Transverse colon (tissue), 4 donors: ENCODE measurements around the gene HDAC7. TPM values are rescaled to one million over a fixed set of nuclear protein-coding genes. Genes with fewer than 3 reads are reported as not detected.

ENCODE experiments used
- DNase-seq: peaks from one replicate; pipeline ENCODE4 v3.0.0-alpha.2; 2019
- H3K27ac ChIP-seq, 4 donors: fragments of 200-600 bp; sonication (generic); 2 replicates each; pipeline ENCODE4 v1.5.1; 2016 to 2018; ENCODE audit warnings: inconsistent platforms in 4 of 4
- H3K27me3 ChIP-seq: fragments of 200-600 bp; sonication (generic); 2 replicates; pipeline ENCODE4 v1.5.1; 2017; ENCODE audit warnings: inconsistent platforms
- H3K36me3 ChIP-seq, 4 donors: fragments of 200-600 bp; sonication (generic); 2 replicates each; pipeline ENCODE4 v1.5.1; 2017 to 2019; ENCODE audit warnings: inconsistent platforms in 4 of 4
- H3K4me1 ChIP-seq, 4 donors: fragments of 200-600 bp; sonication (generic); 2 replicates each; pipeline ENCODE4 v1.5.1; 2017 to 2020; ENCODE audit warnings: inconsistent platforms in 4 of 4
- H3K4me3 ChIP-seq, 4 donors: fragments of 200-600 bp; sonication (generic); 1 replicate in 1 of 4; 2 replicates in 3 of 4; pipeline versions ENCODE4 v1.5.1 to v1.6.1; 2017 to 2019; ENCODE audit warnings: inconsistent platforms in 4 of 4
- H3K9me3 ChIP-seq, 2 donors: fragments of 200-600 bp; sonication (generic); 2 replicates each; pipeline ENCODE4 v1.5.1; 2017 to 2019; ENCODE audit warnings: inconsistent platforms in 2 of 2
- CTCF ChIP-seq, 5 experiments: fragments of 200-600 bp in 3 of 5; fragments of 450-650 bp in 2 of 5; sonication (generic) in 3 of 5; IDR thresholded peaks; 1 replicate in 2 of 5; 2 replicates in 3 of 5; pipeline ENCODE4 v1.5.1; 2016 to 2017; ENCODE audit warnings: antibody characterized with exemption in 5 of 5, inconsistent platforms in 3 of 5, mild to moderate bottlenecking in 2 of 5, moderate library complexity in 1 of 5
- EP300 ChIP-seq: sonication (generic); formaldehyde crosslinking; IDR thresholded peaks from one replicate; pipeline ENCODE4 v1.6.1; 2017; ENCODE audit warnings: antibody characterized with exemption, low read depth
- POLR2A ChIP-seq: fragments of 450-650 bp; IDR thresholded peaks from one replicate; pipeline ENCODE4 v1.6.1; 2016; ENCODE audit warnings: antibody characterized with exemption, mild to moderate bottlenecking, moderate library complexity
- POLR2AphosphoS5 ChIP-seq, 3 donors: sonication (generic); formaldehyde crosslinking; IDR thresholded peaks; one replicate each; pipeline ENCODE4 v1.6.1; 2016; ENCODE audit warnings: antibody characterized with exemption in 3 of 3
- WGBS, 2 donors: methylation state at CpG; one replicate each; pipeline ENCODE4 v1.1.5; 2018; ENCODE audit warnings: low coverage in 1 of 2; 5-methylcytosine and 5-hydroxymethylcytosine counted together
- in situ Hi-C, 4 donors: fragments of 200-750 bp; cut with MboI; loops; one replicate each; pipeline versions ENCODE4 v1.15.0 to v1.15.1; 2017; ENCODE audit warnings: low sequenced_read_pairs in 3 of 4, low pct_ligation_motif_present in 1 of 4, low pct_unique_long_range_greater_than_20kb in 1 of 4
- intact Hi-C: fragments of 100-400 bp; cut with DNase I; formaldehyde crosslinking; loops from one replicate; pipeline ENCODE4 v1.15.1; 2023; ENCODE audit warnings: low total_unique reads
- total RNA-seq, 4 donors: library from RNA; depleted of rRNA; stranded (reverse); fragments of >200 nt; gene quantifications; one replicate each; pipeline ENCODE4 v1.1.0, GENCODE V29; 2016

HDAC7 gene
- total RNA-seq, 4 donors from 2014 or later: 19.4 to 133 (median 28.3) TPM

GRCh38 chr12:47862167-47862750, 42.6 kb upstream of the HDAC7 start:
- in situ Hi-C loops: loop anchor here in 1 of 4 donors (25.0 kb wide), 1 partner anchor 300 kb away; the partner anchor contains the start of gene ASB8

GRCh38 chr12:47860873-47861272, 41.2 kb upstream of the HDAC7 start:
- no peak for DNase-seq
- in situ Hi-C loops (loop anchor here in 1 of 4 donors (25.0 kb wide), 1 partner anchor 301 kb away; the partner anchor contains the start of gene ASB8), intact Hi-C loops (no loop called here)
- no peaks in the 10 kb centered on the region for H3K4me1 ChIP-seq
- no peak overlapping the region for H3K4me3 ChIP-seq
- H3K27me3 ChIP-seq: no peaks in the 10 kb centered on the region
- H3K9me3 ChIP-seq: no peaks in the 10 kb centered on the region
- WGBS, 2 donors: 76 to 84% methylated on average over 2 of the region's 2 CpGs
- no peaks in the 10 kb centered on the region for H3K36me3 ChIP-seq
- no peak overlapping the region for H3K27ac ChIP-seq
- TF ChIP-seq POLR2A (no peak), CTCF (IDR thresholded peaks at IDR 0.05) (no peak), EP300 (no peak), POLR2AphosphoS5 (IDR thresholded peaks at IDR 0.05) (no peak)

More at GRCh38 chr12:47862167-47862750, 42.6 kb upstream of the HDAC7 start:
- Histone ChIP-seq H3K36me3 (no peaks in the 10 kb centered on the region), H3K4me3 (no peak overlapping the region), H3K27ac (no peak overlapping the region), H3K4me1 (no peaks in the 10 kb centered on the region), H3K9me3 (no peaks in the 10 kb centered on the region), H3K27me3 (no peaks in the 10 kb centered on the region)
- intact Hi-C loops: no loop called here
- DNase-seq: no peak
- TF ChIP-seq POLR2A (no peak), POLR2AphosphoS5 (IDR thresholded peaks at IDR 0.05) (no peak), CTCF (IDR thresholded peaks at IDR 0.05) (no peak), EP300 (no peak)
- 67 to 86% methylated on average over 5 of the region's 5 CpGs for WGBS, 2 donors

GRCh38 chr12:47860279-47860841, 40.7 kb upstream of the HDAC7 start:
- no peaks in the 10 kb centered on the region for H3K9me3 ChIP-seq
- no peaks in the 10 kb centered on the region for H3K27me3 ChIP-seq
- no peak overlapping the region for H3K27ac ChIP-seq
- H3K36me3 ChIP-seq: peaks cover 0 to 5% (median under 1%) of the 10 kb centered on the region in 4 donors
- in situ Hi-C loops (loop anchor here in 1 of 4 donors (25.0 kb wide), 1 partner anchor 302 kb away; the partner anchor contains the start of gene ASB8), intact Hi-C loops (no loop called here)
- TF ChIP-seq POLR2AphosphoS5 (IDR thresholded peaks at IDR 0.05): no peak
- no peak for TF ChIP-seq CTCF (IDR thresholded peaks at IDR 0.05)
- TF ChIP-seq EP300: no peak
- H3K4me3 ChIP-seq: no peak overlapping the region
- no peaks in the 10 kb centered on the region for H3K4me1 ChIP-seq
- DNase-seq: no peak
- 79 to 86% methylated on average over 5 to 7 of the region's 7 CpGs for WGBS, 2 donors

- no peak for DNase-seq
- WGBS, 2 donors: 75 to 96% methylated on average over 1 to 8 of the region's 8 CpGs
- Histone ChIP-seq H3K4me1 (no peaks in the 10 kb centered on the region), H3K27ac (no peak overlapping the region), H3K4me3 (no peak overlapping the region), H3K27me3 (no peaks in the 10 kb centered on the region), H3K9me3 (no peaks in the 10 kb centered on the region), H3K36me3 (peaks cover 0 to 20% (median 3%) of the 10 kb centered on the region in 4 donors)
- no peak for TF ChIP-seq CTCF (IDR thresholded peaks at IDR 0.05)
- no peak for TF ChIP-seq EP300
- no peak for TF ChIP-seq POLR2A
- TF ChIP-seq POLR2AphosphoS5 (IDR thresholded peaks at IDR 0.05): no peak
- in situ Hi-C loops: loop anchor here in 1 of 4 donors (25.0 kb wide), 1 partner anchor 304 kb away; the partner anchor contains the start of gene ASB8
- intact Hi-C loops: no loop called here
Observed at GRCh38 chr12:47858511-47859266, 39.0 kb upstream of the HDAC7 start.
